HG02798 (cell line): Measurements from ENCODE around the gene CUL9.

ENCODE experiments used
- ATAC-seq: cut with Tn5 transposase; IDR thresholded peaks from one replicate; pipeline ENCODE4 v1.9.1; 2021; ENCODE audit warnings: mild to moderate bottlenecking; ENCODE audit not compliant: unreplicated experiment, poor library complexity

The CUL9 gene

DNA sequence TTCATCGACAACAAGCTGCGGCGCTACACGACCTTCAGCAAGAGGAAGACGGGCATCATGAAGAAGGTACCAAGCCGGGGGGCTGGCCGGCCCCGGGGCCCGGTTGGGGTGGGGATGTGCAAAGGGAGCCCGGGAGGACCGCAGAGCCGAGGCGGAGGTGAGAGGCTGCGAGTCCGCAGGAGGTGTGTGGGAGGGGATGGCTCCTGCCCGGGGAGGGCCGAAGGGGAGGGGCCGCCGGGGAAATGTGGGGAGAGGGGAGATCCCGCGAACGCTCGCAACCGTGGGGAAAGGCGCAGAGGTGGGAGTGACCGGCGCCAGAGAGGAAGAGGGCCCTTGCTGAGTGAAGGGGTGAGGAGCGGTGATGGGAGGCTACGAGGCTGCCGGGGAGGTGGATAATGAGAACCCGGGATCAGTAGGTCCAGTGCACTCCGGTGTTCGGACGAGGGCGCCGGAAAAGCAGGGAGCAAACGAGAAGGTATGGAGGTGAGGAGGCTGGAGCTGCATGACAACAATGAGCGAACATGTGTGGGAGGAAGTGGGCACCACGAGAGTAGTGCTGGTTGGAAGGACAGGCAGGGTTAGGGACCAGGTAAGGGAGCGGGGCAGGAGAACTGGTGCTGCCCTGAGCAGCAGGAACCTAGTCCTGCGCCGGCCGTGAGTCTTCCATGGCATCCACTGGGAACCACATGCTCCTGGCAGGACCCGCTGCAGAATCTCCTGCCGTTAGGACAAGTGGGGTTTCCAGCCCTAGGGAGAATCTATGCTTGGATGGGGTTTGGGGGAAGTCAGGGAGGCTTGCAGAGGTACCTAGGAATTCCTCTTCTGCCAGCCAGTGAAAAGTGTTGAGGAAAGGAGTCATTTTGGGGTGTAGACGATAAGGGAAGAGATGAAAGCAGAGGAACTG lies 9.6 kb upstream of the CUL9 start:
- no peak for ATAC-seq

- ATAC-seq, result no peak
Measured at GRCh38 chr6:43173591-43174262, 8.3 kb upstream of the CUL9 start.

GRCh38 chr6:43174263-43175112 lies 7.5 kb upstream of the CUL9 start:
- ATAC-seq, result peak; percentile 76

DNA sequence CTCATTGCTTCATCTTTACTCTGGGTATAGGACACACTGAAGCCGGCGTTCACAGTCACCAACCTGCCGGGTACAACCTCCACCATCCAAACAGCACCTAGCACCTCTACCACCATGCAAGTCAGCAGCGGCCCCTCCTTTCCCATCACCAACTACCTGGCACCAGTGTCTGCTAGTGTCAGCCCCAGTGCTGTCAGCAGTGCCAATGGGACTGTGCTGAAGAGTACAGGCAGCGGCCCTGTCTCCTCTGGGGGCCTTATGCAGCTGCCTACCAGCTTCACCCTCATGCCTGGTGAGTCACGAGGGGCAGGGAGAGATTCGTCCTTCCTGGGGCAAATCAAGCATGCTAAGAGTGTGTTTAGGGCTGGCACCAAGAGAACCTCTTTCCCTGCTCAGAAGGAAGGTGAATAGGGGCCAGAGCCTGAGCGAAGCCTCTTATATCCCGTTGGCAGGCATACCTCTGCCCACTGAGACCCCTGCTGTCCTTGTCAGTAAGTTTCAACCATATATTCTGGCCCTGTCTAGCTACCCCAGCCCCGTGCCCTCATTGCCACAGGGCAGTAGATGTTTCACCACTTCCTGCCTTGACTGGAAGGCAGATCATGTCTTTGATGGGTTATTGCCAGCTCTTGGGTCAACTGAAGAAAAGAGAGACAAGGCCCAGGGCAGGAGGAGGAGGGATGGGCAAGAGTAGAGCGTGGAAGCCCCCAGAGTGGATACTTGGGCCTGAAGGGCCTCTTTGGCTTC lies 6.1 kb upstream of the CUL9 start:
- ATAC-seq, result no peak

DNA sequence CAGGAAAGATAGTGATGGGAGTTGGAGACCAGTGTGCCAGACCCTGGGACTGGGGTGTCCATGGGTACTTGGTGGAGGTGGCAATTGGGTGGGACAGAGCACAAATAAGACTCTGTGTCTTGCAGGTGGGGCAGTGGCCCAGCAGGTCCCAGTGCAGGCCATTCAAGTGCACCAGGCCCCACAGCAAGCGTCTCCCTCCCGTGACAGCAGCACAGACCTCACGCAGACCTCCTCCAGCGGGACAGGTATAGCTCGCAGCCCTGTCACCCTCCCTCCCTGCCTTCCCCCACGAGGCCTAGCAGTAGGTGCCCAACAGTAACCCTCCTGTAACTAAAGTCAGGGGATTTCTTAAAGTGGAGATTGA lies 5.6 kb upstream of the CUL9 start:
- no peak for ATAC-seq

DNA sequence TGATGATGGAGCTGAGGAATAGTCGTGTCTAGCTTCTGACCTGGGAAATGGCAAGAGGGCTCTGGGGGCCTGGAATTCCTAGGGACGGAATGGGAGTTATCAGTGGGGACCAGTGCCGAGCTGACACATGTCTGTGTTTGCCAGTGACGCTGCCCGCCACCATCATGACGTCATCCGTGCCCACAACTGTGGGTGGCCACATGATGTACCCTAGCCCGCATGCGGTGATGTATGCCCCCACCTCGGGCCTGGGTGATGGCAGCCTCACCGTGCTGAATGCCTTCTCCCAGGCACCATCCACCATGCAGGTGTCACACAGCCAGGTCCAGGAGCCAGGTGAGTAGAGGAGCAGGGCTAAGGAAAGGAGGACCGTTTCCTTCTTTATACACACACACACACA lies 3.8 kb upstream of the CUL9 start:
- ATAC-seq, result no peak

GRCh38 chr6:43178951-43179830 lies 2.8 kb upstream of the CUL9 start:
- no peak for ATAC-seq

DNA sequence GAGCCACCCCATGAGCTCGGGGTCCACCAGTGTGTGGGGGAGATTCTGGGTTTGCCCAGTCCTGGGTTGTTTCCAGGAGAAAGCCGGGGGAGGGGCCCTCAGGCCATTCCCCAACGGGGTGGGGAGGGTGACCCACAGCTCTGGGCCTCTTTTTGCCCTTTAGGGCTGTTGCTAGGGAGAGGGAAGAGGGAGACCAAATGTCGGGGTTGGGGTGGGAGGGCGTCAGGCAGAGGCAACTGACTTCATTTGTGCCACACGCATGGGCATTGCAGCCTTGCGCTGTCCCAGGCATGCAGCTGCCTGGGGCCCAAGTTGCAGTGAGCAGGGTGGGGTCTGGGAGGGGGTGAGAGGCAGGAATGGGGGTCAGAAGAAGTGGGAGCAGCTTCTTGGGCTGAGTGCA lies 1.9 kb upstream of the CUL9 start:
- ATAC-seq, result no peak

GRCh38 chr6:43180985-43181384 lies 1.0 kb upstream of the CUL9 start:
- no peak for ATAC-seq

GRCh38 chr6:43181621-43181941 lies 415 bp upstream of the CUL9 start:
- no peak for ATAC-seq

- no peak for ATAC-seq
Measured at GRCh38 chr6:43183441-43183840, 1.4 kb downstream of the CUL9 start.

- ATAC-seq, result no peak
Measured at GRCh38 chr6:43184268-43184985, 2.4 kb downstream of the CUL9 start.

DNA sequence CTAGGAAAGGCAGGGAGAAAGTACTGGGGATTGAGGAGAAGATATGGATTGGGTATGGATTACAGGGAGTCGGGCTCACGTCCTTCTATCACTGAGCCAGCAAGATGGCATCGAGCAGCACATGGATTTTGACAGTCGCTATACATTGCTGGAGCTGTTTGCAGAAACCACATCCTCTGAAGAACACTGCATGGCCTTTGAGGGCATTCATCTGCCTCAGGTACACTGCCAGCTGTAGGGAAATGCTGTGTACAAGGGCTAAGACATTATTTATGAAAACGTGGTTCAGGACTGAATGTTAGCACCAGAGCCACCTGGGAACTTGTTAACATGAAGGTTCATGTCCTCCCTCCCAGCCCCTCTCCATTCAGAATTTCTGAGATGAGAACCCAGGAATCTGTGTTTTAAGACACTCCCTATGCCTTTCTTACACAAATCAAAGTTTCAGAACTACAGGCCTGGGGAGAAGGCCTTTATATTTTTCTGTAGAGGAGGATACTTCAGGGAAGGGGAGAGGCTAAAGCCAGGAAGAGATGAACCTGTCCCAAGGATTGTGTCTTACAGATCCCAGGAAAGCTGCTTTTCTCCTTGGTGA lies 3.5 kb downstream of the CUL9 start:
- no peak for ATAC-seq

GRCh38 chr6:43186019-43186418 lies 4.0 kb downstream of the CUL9 start:
- ATAC-seq, result no peak

DNA sequence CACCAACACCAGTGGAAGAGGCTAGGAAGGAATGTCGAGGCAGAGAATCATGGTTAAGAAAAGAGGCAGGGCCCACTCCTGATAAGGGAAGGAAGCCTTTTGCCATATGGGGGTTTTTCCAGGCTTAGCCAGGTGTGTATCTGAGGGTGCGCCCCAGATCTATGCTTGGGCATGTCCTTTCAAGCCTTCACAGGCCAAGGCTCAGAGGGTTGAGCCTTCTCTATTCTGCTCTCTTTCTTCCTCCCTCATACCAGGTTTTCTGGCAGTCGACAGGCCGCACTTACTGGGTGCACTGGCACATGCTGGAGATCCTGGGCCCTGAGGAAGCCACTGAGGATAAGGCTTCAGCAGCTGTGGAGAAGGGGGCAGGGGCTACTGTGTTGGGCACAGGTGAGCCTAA lies 4.7 kb downstream of the CUL9 start:
- no peak for ATAC-seq

DNA sequence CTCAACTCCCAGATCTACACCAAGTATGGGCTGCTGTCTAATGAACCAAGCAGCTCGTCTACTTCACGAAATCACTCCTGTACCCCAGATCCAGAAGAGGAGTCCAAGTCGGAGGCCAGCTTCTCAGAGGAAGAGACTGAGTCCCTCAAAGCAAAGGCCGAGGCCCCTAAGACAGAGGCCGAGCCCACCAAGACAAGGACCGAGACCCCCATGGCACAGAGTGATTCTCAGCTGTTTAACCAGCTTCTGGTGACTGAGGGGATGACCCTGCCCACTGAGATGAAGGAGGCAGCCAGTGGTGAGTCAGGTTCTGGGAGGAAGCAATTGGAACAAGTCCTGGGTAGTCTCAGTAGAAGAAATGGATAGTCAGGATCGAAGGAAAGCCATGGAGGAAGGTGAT lies 5.8 kb downstream of the CUL9 start:
- no peak for ATAC-seq

DNA sequence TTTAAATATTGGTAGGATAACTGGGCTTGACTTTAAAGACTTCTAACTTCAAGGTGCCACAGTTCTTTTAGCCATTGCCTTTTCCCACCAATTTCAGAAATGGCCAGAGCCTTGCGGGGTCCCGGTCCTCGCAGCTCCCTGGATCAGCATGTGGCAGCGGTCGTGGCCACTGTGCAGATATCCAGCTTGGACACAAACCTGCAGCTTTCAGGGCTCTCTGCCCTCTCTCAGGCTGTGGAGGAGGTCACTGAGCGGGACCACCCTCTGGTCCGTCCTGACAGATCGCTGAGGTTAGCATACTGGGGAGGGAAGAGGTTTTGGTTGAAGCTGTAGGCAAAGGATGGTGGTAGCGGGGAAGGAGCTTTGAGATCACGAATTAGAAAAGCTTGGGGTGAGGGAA lies 6.4 kb downstream of the CUL9 start:
- no peak for ATAC-seq

- no peak for ATAC-seq
Measured at GRCh38 chr6:43189776-43190304, 7.8 kb downstream of the CUL9 start.
